Suppressor macrophage (primary cell): Measurements from ENCODE around the gene C2CD2.

ENCODE experiments used
- DNase-seq, 4 experiments: peaks; one replicate each; pipeline ENCODE4 v3.0.0-alpha.2; 2020 to 2022

The C2CD2 gene

DNA sequence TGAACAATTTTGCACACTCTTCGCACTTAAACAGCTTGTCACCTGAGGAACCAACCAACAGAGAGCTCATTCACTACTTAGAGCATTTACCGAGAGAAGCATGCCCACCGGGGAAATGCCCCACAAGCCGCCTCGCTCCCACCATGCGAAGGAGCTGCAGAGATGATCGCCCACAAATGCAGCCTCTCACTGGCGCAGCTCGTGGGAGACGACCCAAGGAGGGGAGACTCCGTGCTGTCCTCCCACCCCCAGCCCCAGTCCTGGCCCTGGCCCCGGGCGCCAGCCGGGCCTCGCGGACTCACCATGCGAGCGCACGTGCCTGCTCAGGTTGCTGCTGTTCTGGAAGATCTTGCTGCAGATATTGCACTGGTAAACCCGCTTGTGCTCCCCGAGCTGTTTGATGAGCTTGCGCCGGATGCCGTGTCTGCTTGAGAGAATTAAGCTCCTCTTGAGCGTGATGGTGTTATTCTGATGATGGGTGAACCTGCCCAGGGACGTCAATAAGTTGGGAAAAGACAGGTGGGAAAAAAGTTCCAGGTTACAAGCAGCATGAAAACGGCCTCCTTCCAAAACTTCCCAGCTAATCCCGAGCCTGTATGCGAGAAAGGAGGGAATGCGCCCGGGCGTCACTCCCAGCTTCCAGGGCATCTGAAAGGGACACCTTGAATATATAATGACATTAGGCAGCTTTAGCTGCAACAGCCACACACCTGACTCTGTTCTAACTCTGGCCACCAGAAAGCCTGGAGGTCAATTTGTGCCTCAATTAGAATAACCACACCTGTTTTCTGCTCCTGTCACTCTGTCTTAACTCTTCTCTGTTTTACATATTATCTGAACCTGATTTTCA, 117.4 kb downstream of the C2CD2 start:
- DNase-seq: no peak

DNA sequence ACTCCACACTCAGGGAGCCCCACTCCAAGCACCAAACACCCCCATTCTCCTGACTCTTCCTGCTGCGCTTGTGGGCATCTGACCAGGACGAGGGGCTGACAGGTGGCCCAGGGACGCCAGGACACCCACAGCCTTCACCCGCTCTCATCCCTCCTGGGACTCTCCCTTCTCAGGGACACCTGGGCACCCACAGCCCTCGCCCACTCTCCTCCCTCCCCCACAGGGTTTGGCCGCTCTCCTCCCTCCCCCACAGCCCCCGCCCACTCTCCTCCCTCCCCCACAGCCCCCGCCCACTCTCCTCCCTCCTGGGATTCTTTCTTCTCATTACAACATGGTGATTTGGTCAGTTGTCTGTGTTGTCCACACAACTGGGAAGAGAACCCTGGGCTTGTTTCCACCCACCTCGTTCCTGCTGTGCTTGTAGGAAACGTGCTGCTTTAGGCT, 118.1 kb downstream of the C2CD2 start:
- DNase-seq: no peak
